ENCODE results near the gene SEMA3D. TPM values are rescaled to one million over a fixed set of nuclear protein-coding genes. Genes with fewer than 3 reads are reported as not detected.
A peak's percentile ranks its signal among the peaks of the same experiment; 100 is the strongest.

Gene SEMA3D
- total and polyA plus RNA-seq, 10 donors: 4.6 to 210 (median 116) TPM

DNA sequence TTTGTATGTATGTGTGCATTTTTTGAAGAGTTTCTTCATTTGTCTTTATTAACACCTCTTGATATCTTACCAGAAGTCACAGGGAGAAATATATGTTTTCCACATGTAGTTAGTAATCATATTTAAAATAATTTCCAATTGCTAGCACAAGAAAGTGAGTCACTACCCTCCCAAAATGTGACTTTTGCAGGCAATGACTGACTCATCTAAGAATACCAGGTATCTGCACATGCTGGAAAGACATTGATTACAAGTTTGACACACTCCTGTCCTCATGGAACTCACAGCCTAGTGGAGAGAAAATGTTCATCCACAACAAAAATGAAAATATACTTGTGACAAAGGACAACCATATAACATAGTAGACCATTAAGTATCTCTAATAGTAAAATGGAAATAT, 82.9 kb downstream of the SEMA3D start:
- intact Hi-C loops (cut with DNase I; ENCODE audit: low total_unique reads): no loop called here
- peak overlapping the region in 1 of 8 donors; percentile 52 for H3K4me3 ChIP-seq
- no peaks in the 10 kb centered on the region for H3K27me3 ChIP-seq (replicated peaks in 1 of 7)
- DNase-seq: no peak
- H3K36me3 ChIP-seq: no peaks in the 10 kb centered on the region
- peaks cover 0 to 7% (median 0%) of the 10 kb centered on the region in 6 donors for H3K4me1 ChIP-seq
- peaks cover 0 to 5% (median 0%) of the 10 kb centered on the region in 8 donors for H3K9me3 ChIP-seq
- peak overlapping the region in 7 of 8 donors; percentile 24 to 76 (median 68) for H3K27ac ChIP-seq
- TF ChIP-seq CTCF (IDR thresholded peaks at IDR 0.05 in 8 of 11, conservative IDR thresholded peaks at IDR 0.05 in 3 of 11) (no peak), POLR2AphosphoS5 (IDR thresholded peaks at IDR 0.05) (no peak), POLR2A (IDR thresholded peaks at IDR 0.05) (no peak)

GRCh38 chr7:85103357-85103756, 83.5 kb downstream of the SEMA3D start:
- intact Hi-C loops (cut with DNase I; ENCODE audit: low total_unique reads): no loop called here
- peak overlapping the region in 7 of 8 donors; percentile 30 to 76 (median 68) for H3K27ac ChIP-seq
- peaks cover 0 to 5% (median 0%) of the 10 kb centered on the region in 8 donors for H3K9me3 ChIP-seq
- TF ChIP-seq POLR2A (IDR thresholded peaks at IDR 0.05): no peak
- TF ChIP-seq CTCF (IDR thresholded peaks at IDR 0.05 in 8 of 11, conservative IDR thresholded peaks at IDR 0.05 in 3 of 11): no peak
- peak in 1 of 3 donors; percentile 44 for TF ChIP-seq POLR2AphosphoS5 (IDR thresholded peaks at IDR 0.05)
- H3K36me3 ChIP-seq: no peaks in the 10 kb centered on the region
- DNase-seq: no peak
- peaks cover 0 to 7% (median 0%) of the 10 kb centered on the region in 6 donors for H3K4me1 ChIP-seq
- no peak overlapping the region for H3K4me3 ChIP-seq
- no peaks in the 10 kb centered on the region for H3K27me3 ChIP-seq (replicated peaks in 1 of 7)
- 55 to 72% (median 64%) methylated on average over 3 of the region's 3 CpGs for WGBS, 5 donors

DNA sequence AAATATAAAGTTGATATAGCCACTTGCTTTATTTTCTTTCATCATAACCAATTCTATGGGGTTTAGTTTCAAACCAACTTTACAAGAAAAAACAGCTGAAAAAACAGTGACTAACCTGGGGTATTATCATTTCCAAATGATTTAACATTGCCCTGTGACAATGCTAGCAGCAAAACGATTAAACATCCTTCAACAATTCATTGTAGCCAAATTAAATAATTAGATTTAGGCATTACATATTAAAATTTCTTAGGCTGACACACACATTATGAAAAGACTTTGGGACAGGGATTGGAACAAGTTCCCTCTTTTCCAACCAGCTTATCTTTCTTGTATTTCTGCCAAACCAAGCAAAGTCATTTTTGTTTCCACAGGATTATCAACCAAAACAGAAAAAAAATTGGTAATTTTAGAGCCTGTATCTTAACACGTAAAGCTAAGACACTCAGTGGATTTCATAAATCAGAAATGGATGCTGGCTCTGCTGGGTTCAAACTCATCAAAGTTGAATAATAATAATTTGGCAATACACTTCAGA, 84.0 kb downstream of the SEMA3D start:
- Histone ChIP-seq H3K4me1 (peaks cover 0 to 7% (median 0%) of the 10 kb centered on the region in 6 donors), H3K36me3 (no peaks in the 10 kb centered on the region), H3K27me3 (replicated peaks in 1 of 7) (no peaks in the 10 kb centered on the region), H3K9me3 (peaks cover 0 to 5% (median 0%) of the 10 kb centered on the region in 8 donors), H3K27ac (peak overlapping the region in 7 of 8 donors; percentile 30 to 76 (median 68)), H3K4me3 (no peak overlapping the region)
- no peak for DNase-seq
- WGBS, 5 donors: 50 to 71% (median 60%) methylated on average over 2 of the region's 2 CpGs
- TF ChIP-seq CTCF (IDR thresholded peaks at IDR 0.05 in 8 of 11, conservative IDR thresholded peaks at IDR 0.05 in 3 of 11) (no peak), POLR2AphosphoS5 (IDR thresholded peaks at IDR 0.05) (no peak), POLR2A (IDR thresholded peaks at IDR 0.05) (no peak)
- intact Hi-C loops (cut with DNase I; ENCODE audit: low total_unique reads): no loop called here

GRCh38 chr7:85101347-85101746, 85.5 kb downstream of the SEMA3D start:
- no peaks in the 10 kb centered on the region for H3K36me3 ChIP-seq
- 69 to 83% (median 71%) methylated on average over 2 of the region's 2 CpGs for WGBS, 5 donors
- intact Hi-C loops (cut with DNase I; ENCODE audit: low total_unique reads): no loop called here

More at GRCh38 chr7:85101347-85101746, 85.5 kb downstream of the SEMA3D start:
- H3K4me3 ChIP-seq: no peak overlapping the region
- peak overlapping the region in 2 of 8 donors; percentile 72 to 76 for H3K27ac ChIP-seq
- TF ChIP-seq POLR2AphosphoS5 (IDR thresholded peaks at IDR 0.05): no peak
- no peak for TF ChIP-seq CTCF (IDR thresholded peaks at IDR 0.05 in 8 of 11, conservative IDR thresholded peaks at IDR 0.05 in 3 of 11)
- TF ChIP-seq POLR2A (IDR thresholded peaks at IDR 0.05): no peak
- no peak for DNase-seq
- peaks cover 0 to 7% (median 0%) of the 10 kb centered on the region in 6 donors for H3K4me1 ChIP-seq
- H3K27me3 ChIP-seq (replicated peaks in 1 of 7): no peaks in the 10 kb centered on the region
- peaks cover 0 to 5% (median 0%) of the 10 kb centered on the region in 8 donors for H3K9me3 ChIP-seq

Data from spleen (tissue), 11 donors.